Measurements from ENCODE around the gene OR56A5. TPM values are rescaled to one million over a fixed set of nuclear protein-coding genes. Genes with fewer than 3 reads are reported as not detected.

Gene OR56A5
- total and polyA plus RNA-seq, 2 donors (not counting 1 experiment from before 2014, with no cell fraction given), result not detected

DNA sequence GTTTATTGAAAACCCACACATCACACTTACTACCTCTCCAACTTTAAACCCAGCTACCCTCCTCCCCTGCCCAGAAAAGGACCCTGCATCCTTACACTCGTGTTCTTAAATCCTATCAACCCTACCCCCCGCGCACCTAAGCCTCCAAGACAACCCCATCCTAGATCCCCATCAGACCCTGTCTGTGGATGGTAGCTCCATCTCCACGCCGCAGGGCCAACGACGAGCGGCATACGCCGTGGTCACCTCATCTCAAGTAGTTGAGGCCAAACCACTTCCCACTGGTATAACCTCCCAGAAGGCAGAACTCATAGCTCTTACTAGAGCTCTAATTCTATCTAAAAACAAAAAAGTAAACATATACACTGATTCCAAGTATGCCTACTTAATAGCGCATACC, 35.6 kb downstream of the OR56A5 start:
- Mint-ChIP-seq H3K9me3 (ENCODE audit: insufficient read depth) (peaks cover 2% of the 10 kb centered on the region), H3K4me3 (no peak overlapping the region), H3K27me3 (no peaks in the 10 kb centered on the region), H3K4me1 (no peaks in the 10 kb centered on the region), H3K27ac (no peak overlapping the region)
- H3K9ac ChIP-seq (ENCODE audit: low read length), result no peak overlapping the region
- no peaks in the 10 kb centered on the region for H4K20me1 ChIP-seq (ENCODE audit: control insufficient read depth, insufficient read depth, low read length, poor library complexity, severe bottlenecking)
- H3K27ac ChIP-seq (ENCODE audit: low read length in 2 of 2), result no peak overlapping the region
- no peak overlapping the region for H2AFZ ChIP-seq (ENCODE audit: insufficient read depth, low read depth, low read length, poor library complexity, severe bottlenecking)
- no peak for DNase-seq
- no peaks in the 10 kb centered on the region for H3K36me3 ChIP-seq (replicated peaks in 1 of 2; ENCODE audit: control extremely low read depth in 1 of 2, control insufficient read depth in 1 of 2, extremely low read depth in 1 of 2, insufficient read depth in 2 of 2, low read length in 1 of 2)
- ChIA-PET POLR2A (no interaction called here), CTCF (no interaction called here)
- H3K4me1 ChIP-seq (ENCODE audit: control insufficient read depth in 2 of 2, insufficient read depth in 2 of 2, low read length in 2 of 2), result no peaks in the 10 kb centered on the region
- no peak for ATAC-seq (ENCODE audit: low read depth)
- no peak for TF ChIP-seq EZH2 (IDR thresholded peaks at IDR 0.05; ENCODE audit: borderline replicate concordance, insufficient read depth, low read depth, low read length, poor library complexity, severe bottlenecking)
- TF ChIP-seq, protein P1, sequence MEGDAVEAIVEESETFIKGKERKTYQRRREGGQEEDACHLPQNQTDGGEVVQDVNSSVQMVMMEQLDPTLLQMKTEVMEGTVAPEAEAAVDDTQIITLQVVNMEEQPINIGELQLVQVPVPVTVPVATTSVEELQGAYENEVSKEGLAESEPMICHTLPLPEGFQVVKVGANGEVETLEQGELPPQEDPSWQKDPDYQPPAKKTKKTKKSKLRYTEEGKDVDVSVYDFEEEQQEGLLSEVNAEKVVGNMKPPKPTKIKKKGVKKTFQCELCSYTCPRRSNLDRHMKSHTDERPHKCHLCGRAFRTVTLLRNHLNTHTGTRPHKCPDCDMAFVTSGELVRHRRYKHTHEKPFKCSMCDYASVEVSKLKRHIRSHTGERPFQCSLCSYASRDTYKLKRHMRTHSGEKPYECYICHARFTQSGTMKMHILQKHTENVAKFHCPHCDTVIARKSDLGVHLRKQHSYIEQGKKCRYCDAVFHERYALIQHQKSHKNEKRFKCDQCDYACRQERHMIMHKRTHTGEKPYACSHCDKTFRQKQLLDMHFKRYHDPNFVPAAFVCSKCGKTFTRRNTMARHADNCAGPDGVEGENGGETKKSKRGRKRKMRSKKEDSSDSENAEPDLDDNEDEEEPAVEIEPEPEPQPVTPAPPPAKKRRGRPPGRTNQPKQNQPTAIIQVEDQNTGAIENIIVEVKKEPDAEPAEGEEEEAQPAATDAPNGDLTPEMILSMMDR (IDR thresholded peaks at IDR 0.05), result no peak
- no peak overlapping the region for H3K4me3 ChIP-seq (ENCODE audit: control extremely low read depth in 1 of 5, extremely low read depth in 1 of 5, insufficient read depth in 1 of 5, low read depth in 2 of 5, low read length in 4 of 5)
- intact Hi-C loops (cut with micrococcal nuclease), result no loop called here
- no peaks in the 10 kb centered on the region for H3K79me2 ChIP-seq (ENCODE audit: control insufficient read depth, insufficient read depth, low read length)
- no peaks in the 10 kb centered on the region for H3K27me3 ChIP-seq (replicated peaks in 1 of 4; ENCODE audit: control extremely low read depth in 1 of 4, control insufficient read depth in 3 of 4, insufficient read depth in 4 of 4, low read length in 3 of 4)
- no peak overlapping the region for H3K4me2 ChIP-seq (replicated peaks; ENCODE audit: low read depth, low read length, poor library complexity, severe bottlenecking)
- WGBS (ENCODE audit: insufficient coverage), result 98% methylated on average over 11 of the region's 11 CpGs
- H3K9me3 ChIP-seq (ENCODE audit: control extremely low read depth in 1 of 3, control insufficient read depth in 2 of 3, insufficient read depth in 1 of 3, low read length in 2 of 3), result peaks cover 0 to 37% (median 0%) of the 10 kb centered on the region in 3 donors

DNA sequence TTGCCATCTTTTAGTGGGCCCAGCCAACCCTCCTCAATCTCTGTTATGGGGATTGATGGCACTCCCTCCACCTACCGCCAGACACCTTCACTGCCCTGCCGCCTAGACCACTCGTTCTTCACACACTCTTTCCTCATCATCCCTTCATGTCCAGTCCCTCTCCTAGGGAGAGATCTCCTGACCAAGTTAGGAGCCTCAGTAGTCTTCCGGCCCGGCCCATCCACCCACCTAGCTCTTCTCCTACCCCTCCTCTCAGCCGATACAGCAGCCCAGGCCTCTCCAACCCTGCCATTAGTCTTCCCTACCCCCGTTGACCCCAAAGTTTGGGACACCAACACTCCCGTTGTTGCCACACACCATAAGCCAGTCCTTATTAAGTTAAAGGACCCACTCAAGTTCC, 37.2 kb downstream of the OR56A5 start:
- H4K20me1 ChIP-seq (ENCODE audit: control insufficient read depth, insufficient read depth, low read length, poor library complexity, severe bottlenecking), result no peaks in the 10 kb centered on the region
- no peaks in the 10 kb centered on the region for H3K4me1 Mint-ChIP-seq
- TF ChIP-seq EZH2 (IDR thresholded peaks at IDR 0.05; ENCODE audit: borderline replicate concordance, insufficient read depth, low read depth, low read length, poor library complexity, severe bottlenecking), result no peak
- TF ChIP-seq, protein P1 (IDR thresholded peaks at IDR 0.05), result no peak
- no peak overlapping the region for H2AFZ ChIP-seq (ENCODE audit: insufficient read depth, low read depth, low read length, poor library complexity, severe bottlenecking)
- H3K4me1 ChIP-seq (ENCODE audit: control insufficient read depth in 2 of 2, insufficient read depth in 2 of 2, low read length in 2 of 2), result no peaks in the 10 kb centered on the region
- H3K4me2 ChIP-seq (replicated peaks; ENCODE audit: low read depth, low read length, poor library complexity, severe bottlenecking), result no peak overlapping the region
- peaks cover 7% of the 10 kb centered on the region for H3K9me3 Mint-ChIP-seq (ENCODE audit: insufficient read depth)
- no peak overlapping the region for H3K4me3 Mint-ChIP-seq
- peaks cover 0 to 34% (median 0%) of the 10 kb centered on the region in 3 donors for H3K9me3 ChIP-seq (ENCODE audit: control extremely low read depth in 1 of 3, control insufficient read depth in 2 of 3, insufficient read depth in 1 of 3, low read length in 2 of 3)
- H3K79me2 ChIP-seq (ENCODE audit: control insufficient read depth, insufficient read depth, low read length), result no peaks in the 10 kb centered on the region
- intact Hi-C loops (cut with micrococcal nuclease), result no loop called here
- no peak overlapping the region for H3K4me3 ChIP-seq (ENCODE audit: control extremely low read depth in 1 of 5, extremely low read depth in 1 of 5, insufficient read depth in 1 of 5, low read depth in 2 of 5, low read length in 4 of 5)
- POLR2A ChIA-PET, result no interaction called here
- 95% methylated on average over 8 of the region's 8 CpGs for WGBS (ENCODE audit: insufficient coverage)
- ATAC-seq (ENCODE audit: low read depth), result no peak
- no peak overlapping the region for H3K9ac ChIP-seq (ENCODE audit: low read length)
- CTCF ChIA-PET, result no interaction called here
- no peak for DNase-seq
- H3K36me3 ChIP-seq (replicated peaks in 1 of 2; ENCODE audit: control extremely low read depth in 1 of 2, control insufficient read depth in 1 of 2, extremely low read depth in 1 of 2, insufficient read depth in 2 of 2, low read length in 1 of 2), result no peaks in the 10 kb centered on the region
- no peak overlapping the region for H3K27ac ChIP-seq (ENCODE audit: low read length in 2 of 2)
- no peaks in the 10 kb centered on the region for H3K27me3 ChIP-seq (replicated peaks in 1 of 4; ENCODE audit: control extremely low read depth in 1 of 4, control insufficient read depth in 3 of 4, insufficient read depth in 4 of 4, low read length in 3 of 4)
- H3K27me3 Mint-ChIP-seq, result no peaks in the 10 kb centered on the region
- H3K27ac Mint-ChIP-seq, result no peak overlapping the region

Measured in B cell (primary cell).